HG03558 (cell line): Measurements from ENCODE around the gene ITPKB.
"Not testable (repeated sequence)": the region's sequence is repeated elsewhere in the genome, so short reads cannot be mapped to it uniquely, and the experiment has no call there.

Experiments used
- ATAC-seq: cut with Tn5 transposase; IDR thresholded peaks from one replicate; pipeline ENCODE4 v1.9.1; 2021; ENCODE audit warnings: moderate number of reproducible peaks; ENCODE audit not compliant: unreplicated experiment; ENCODE audit errors: extremely low read depth

Gene ITPKB

GRCh38 chr1:226761322-226761721 lies 22.2 kb upstream of the ITPKB start:
- no peak for ATAC-seq

- no peak for ATAC-seq
These were observed 15.9 kb upstream of the ITPKB start for GRCh38 chr1:226754793-226755533.

GRCh38 chr1:226754097-226754496 lies 15.0 kb upstream of the ITPKB start:
- no peak for ATAC-seq

GRCh38 chr1:226751703-226752102 lies 12.6 kb upstream of the ITPKB start:
- ATAC-seq = no peak

- ATAC-seq = no peak
These were observed 12.1 kb upstream of the ITPKB start for GRCh38 chr1:226751214-226751613.

GRCh38 chr1:226749467-226749866 lies 10.4 kb upstream of the ITPKB start:
- ATAC-seq = no peak

- ATAC-seq = no peak
These were observed 9.2 kb upstream of the ITPKB start for GRCh38 chr1:226748306-226748705.

GRCh38 chr1:226747519-226748263 lies 8.6 kb upstream of the ITPKB start:
- not testable (repeated sequence) for ATAC-seq

GRCh38 chr1:226743259-226743658 lies 4.2 kb upstream of the ITPKB start:
- no peak for ATAC-seq

GRCh38 chr1:226741009-226741408 lies 1.9 kb upstream of the ITPKB start:
- no peak for ATAC-seq

- no peak for ATAC-seq
These were observed 599 bp upstream of the ITPKB start for GRCh38 chr1:226739696-226740065.

GRCh38 chr1:226738421-226738994 lies 574 bp downstream of the ITPKB start:
- no peak for ATAC-seq

GRCh38 chr1:226737819-226738420 lies 1.2 kb downstream of the ITPKB start:
- ATAC-seq = no peak

- ATAC-seq = peak; percentile 26
These were observed 1.9 kb downstream of the ITPKB start for GRCh38 chr1:226736908-226737818.

GRCh38 chr1:226736001-226736907 lies 2.8 kb downstream of the ITPKB start:
- ATAC-seq = no peak

- no peak for ATAC-seq
These were observed 3.5 kb downstream of the ITPKB start for GRCh38 chr1:226735576-226735975.

GRCh38 chr1:226734611-226735153 lies 4.4 kb downstream of the ITPKB start:
- ATAC-seq = no peak

- ATAC-seq = no peak
These were observed 5.2 kb downstream of the ITPKB start for GRCh38 chr1:226733876-226734275.

- no peak for ATAC-seq
These were observed 5.8 kb downstream of the ITPKB start for GRCh38 chr1:226733304-226733703.
